SJCRH30 (cell line): ENCODE data around the gene SGMS1. TPM values are rescaled to one million over a fixed set of nuclear protein-coding genes. Genes with fewer than 3 reads are reported as not detected.
"Not testable (repeated sequence)": the region's sequence is repeated elsewhere in the genome, so short reads cannot be mapped to it uniquely, and the experiment has no call there.

ENCODE experiments used
- DNase-seq, 2 experiments: peaks; one replicate each; pipeline ENCODE4 v3.0.0-alpha.2; 2015 to 2020
- H3K27ac ChIP-seq: fragments of 250-450 bp; sonication (Bioruptor Pico); 2 replicates; pipeline ENCODE4 v1.5.1; 2020; ENCODE audit warnings: mild to moderate bottlenecking, moderate library complexity
- H3K27me3 ChIP-seq: fragments of 250-450 bp; sonication (Bioruptor Pico); 2 replicates; pipeline ENCODE4 v1.5.1; 2020; ENCODE audit warnings: mild to moderate bottlenecking, moderate library complexity
- H3K36me3 ChIP-seq: fragments of 250-450 bp; sonication (Bioruptor Pico); 2 replicates; pipeline ENCODE4 v1.5.1; 2020; ENCODE audit warnings: mild to moderate bottlenecking, moderate library complexity
- H3K4me1 ChIP-seq: fragments of 250-450 bp; sonication (Bioruptor Pico); 2 replicates; pipeline ENCODE4 v1.5.1; 2020; ENCODE audit warnings: mild to moderate bottlenecking, moderate library complexity
- H3K4me3 ChIP-seq: fragments of 250-450 bp; sonication (Bioruptor Pico); 2 replicates; pipeline ENCODE4 v1.5.1; 2020; ENCODE audit warnings: mild to moderate bottlenecking, moderate library complexity
- H3K9me3 ChIP-seq: fragments of 250-450 bp; sonication (Bioruptor Pico); replicated peaks from 2 replicates; pipeline ENCODE4 v1.5.1; 2020; ENCODE audit warnings: mild to moderate bottlenecking, moderate library complexity
- total RNA-seq: library from RNA; depleted of rRNA; stranded (reverse); fragments of >200 nt; shearing (Covaris generic); gene quantifications from 2 replicates; pipeline ENCODE4 v1.2.3, GENCODE V29; 2014

Gene SGMS1
- total RNA-seq, 1 experiment from 2014 or later: 13.4 TPM

DNA sequence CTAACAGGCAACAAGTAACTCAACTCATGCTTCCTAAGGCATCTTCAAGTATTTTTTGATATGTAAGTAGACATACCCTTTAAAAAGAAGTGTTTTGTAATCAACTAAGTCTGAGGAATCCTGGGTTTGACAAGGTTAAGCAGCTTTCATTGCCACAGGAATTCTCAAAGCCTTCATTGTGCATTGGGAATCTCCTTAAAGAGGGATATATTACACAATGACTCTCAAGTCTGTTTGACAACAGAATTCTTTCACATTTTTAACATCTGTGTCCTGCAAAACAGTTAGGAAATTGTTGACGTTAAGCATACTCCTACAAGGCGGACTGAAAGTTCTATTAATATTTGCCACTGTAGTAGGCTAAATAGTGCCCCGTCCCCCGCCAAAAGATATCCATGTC, 71.4 kb downstream of the SGMS1 start:
- Histone ChIP-seq H3K4me1 (no peaks in the 10 kb centered on the region), H3K4me3 (no peak overlapping the region), H3K27me3 (no peaks in the 10 kb centered on the region), H3K9me3 (no peaks in the 10 kb centered on the region), H3K36me3 (no peaks in the 10 kb centered on the region), H3K27ac (no peak overlapping the region)
- DNase-seq: no peak

- no peak overlapping the region for H3K27ac ChIP-seq
- H3K4me3 ChIP-seq: no peak overlapping the region
- H3K9me3 ChIP-seq: no peaks in the 10 kb centered on the region
- H3K36me3 ChIP-seq: no peaks in the 10 kb centered on the region
- no peaks in the 10 kb centered on the region for H3K27me3 ChIP-seq
- H3K4me1 ChIP-seq: no peaks in the 10 kb centered on the region
- no peak for DNase-seq
Observed at GRCh38 chr10:50551894-50552293, 71.9 kb downstream of the SGMS1 start.

- H3K4me3 ChIP-seq: no peak overlapping the region
- no peaks in the 10 kb centered on the region for H3K27me3 ChIP-seq
- DNase-seq: no peak
- no peak overlapping the region for H3K27ac ChIP-seq
- no peaks in the 10 kb centered on the region for H3K4me1 ChIP-seq
- H3K9me3 ChIP-seq: no peaks in the 10 kb centered on the region
- no peaks in the 10 kb centered on the region for H3K36me3 ChIP-seq
Observed at GRCh38 chr10:50550291-50550839, 73.4 kb downstream of the SGMS1 start.

GRCh38 chr10:50549186-50549585, 74.6 kb downstream of the SGMS1 start:
- H3K4me1 ChIP-seq, DNase-seq: not testable (repeated sequence)

GRCh38 chr10:50548481-50548880, 75.3 kb downstream of the SGMS1 start:
- not testable (repeated sequence) for H3K27ac ChIP-seq, H3K9me3 ChIP-seq, H3K36me3 ChIP-seq, H3K4me1 ChIP-seq, H3K27me3 ChIP-seq, DNase-seq, H3K4me3 ChIP-seq

More at GRCh38 chr10:50549186-50549585, 74.6 kb downstream of the SGMS1 start:
- H3K27me3 ChIP-seq, H3K27ac ChIP-seq, H3K36me3 ChIP-seq, H3K4me3 ChIP-seq, H3K9me3 ChIP-seq: not testable (repeated sequence)

DNA sequence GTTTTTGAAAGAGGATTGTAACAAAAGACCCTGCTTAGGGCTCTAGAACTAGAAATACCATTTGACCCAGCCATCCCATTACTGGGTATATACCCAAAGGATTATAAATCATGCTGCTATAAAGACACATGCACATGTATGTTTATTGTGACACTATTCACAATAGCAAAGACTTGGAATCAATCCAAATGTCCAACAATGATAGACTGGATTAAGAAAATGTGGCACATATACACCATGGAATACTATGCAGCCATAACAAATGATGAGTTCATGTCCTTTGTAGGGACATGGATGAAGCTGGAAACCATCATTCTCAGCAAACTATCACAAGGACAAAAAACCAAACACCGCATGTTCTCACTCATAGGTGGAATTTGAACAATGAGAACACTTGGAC, 77.5 kb downstream of the SGMS1 start:
- H3K9me3 ChIP-seq, H3K4me3 ChIP-seq, DNase-seq, H3K27me3 ChIP-seq, H3K4me1 ChIP-seq, H3K27ac ChIP-seq, H3K36me3 ChIP-seq: not testable (repeated sequence)

DNA sequence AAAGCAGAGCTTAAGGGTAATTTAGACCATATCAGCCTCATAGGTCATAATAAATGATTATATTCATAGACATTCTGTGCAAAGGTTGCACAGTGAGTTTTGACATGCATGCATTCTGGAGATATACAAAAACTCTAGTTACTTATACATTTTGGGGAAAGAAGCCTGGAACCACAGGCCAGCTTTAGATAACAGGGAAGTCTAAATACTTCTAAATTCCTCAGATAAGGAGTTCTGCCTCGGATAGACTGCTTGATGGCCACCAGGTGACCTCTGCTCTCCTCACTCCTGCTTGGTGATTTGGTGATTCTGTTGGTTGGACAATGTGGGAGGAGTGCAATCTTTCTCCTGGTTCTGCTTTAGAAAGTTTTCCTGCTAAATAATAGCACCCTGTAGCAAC, 77.9 kb downstream of the SGMS1 start:
- no peaks in the 10 kb centered on the region for H3K27me3 ChIP-seq
- no peak overlapping the region for H3K4me3 ChIP-seq
- no peak overlapping the region for H3K27ac ChIP-seq
- DNase-seq: no peak
- no peaks in the 10 kb centered on the region; the same call in 1 of the 2 replicates for H3K4me1 ChIP-seq
- H3K36me3 ChIP-seq: no peaks in the 10 kb centered on the region
- H3K9me3 ChIP-seq: no peaks in the 10 kb centered on the region

DNA sequence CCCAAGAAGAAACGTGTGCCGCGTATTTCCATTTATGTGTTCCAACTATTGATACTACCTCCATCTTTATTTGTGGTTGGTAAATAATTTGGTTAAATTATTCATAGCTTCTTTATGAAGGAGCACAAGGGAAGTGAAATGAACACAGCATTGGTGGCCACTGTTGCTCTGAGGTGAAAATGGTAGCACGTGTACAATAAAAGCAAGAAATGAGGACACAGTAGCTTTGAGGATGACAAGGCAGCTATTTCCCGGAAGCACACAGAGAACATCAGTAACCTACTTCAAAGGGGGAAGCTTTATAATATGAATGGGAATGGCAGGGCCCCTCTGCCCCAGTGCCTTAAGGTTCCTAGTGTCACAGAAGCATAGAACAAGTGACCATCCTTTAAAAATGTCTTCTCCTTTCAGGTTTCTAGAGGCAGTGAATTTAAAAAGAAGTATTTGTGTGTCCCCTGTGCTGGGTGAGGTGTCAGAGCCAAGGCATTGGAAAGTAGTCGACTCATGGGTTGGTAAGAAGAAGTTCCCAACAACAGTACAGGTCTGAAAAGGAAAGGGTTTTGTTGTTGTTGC, 78.8 kb downstream of the SGMS1 start:
- Histone ChIP-seq H3K27ac (no peak overlapping the region), H3K27me3 (no peaks in the 10 kb centered on the region), H3K9me3 (no peaks in the 10 kb centered on the region), H3K4me1 (peaks cover 5% of the 10 kb centered on the region; the same call in 1 of the 2 replicates), H3K4me3 (no peak overlapping the region), H3K36me3 (no peaks in the 10 kb centered on the region)
- DNase-seq: no peak

GRCh38 chr10:50544095-50544856, 79.5 kb downstream of the SGMS1 start:
- Histone ChIP-seq H3K4me3 (no peak overlapping the region), H3K27ac (no peak overlapping the region), H3K4me1 (peaks cover 6% of the 10 kb centered on the region; the same call in 1 of the 2 replicates), H3K9me3 (no peaks in the 10 kb centered on the region), H3K27me3 (no peaks in the 10 kb centered on the region), H3K36me3 (no peaks in the 10 kb centered on the region)
- no peak for DNase-seq

DNA sequence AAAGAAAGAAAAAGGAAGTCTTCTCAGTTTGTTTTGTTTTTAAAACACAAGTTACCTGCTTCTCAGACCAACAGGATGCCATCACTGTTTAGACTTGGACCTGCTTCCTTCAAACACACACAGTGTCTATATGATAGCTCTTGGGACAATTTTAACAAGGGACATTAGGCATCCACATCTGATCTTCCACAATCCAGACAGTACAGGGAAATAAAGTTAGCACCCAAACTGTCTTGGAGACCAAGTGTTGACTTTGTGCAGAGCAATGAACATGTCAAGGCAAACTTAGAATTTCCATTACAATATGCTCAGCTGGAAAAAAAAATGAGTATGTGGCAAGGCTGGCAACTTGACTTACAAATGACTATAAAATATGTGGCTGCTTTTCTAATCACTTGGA, 80.9 kb downstream of the SGMS1 start:
- H3K4me3 ChIP-seq: no peak overlapping the region
- H3K36me3 ChIP-seq: no peaks in the 10 kb centered on the region
- peaks cover 6% of the 10 kb centered on the region; the same call in 1 of the 2 replicates for H3K4me1 ChIP-seq
- no peak overlapping the region for H3K27ac ChIP-seq
- no peak for DNase-seq
- H3K9me3 ChIP-seq: no peaks in the 10 kb centered on the region
- H3K27me3 ChIP-seq: no peaks in the 10 kb centered on the region

DNA sequence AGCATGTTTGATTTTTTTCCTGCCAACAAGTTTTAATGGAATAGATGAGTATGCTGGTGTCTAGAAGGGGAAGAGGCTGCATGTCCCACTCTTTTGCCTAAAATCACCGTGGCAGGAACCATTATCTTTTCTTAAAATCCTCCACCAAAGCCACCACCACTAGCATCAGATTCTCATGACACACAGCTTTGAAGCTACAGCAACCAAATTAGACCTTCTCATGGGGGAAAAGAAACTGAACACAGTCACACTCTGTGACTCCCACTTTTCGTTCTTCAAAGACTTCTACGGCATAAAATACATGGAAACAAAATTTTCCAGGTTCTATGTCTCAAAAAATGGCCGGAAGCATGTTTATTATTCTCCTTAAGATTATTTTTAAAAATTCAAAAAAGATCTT, 81.8 kb downstream of the SGMS1 start:
- H3K9me3 ChIP-seq: no peaks in the 10 kb centered on the region
- H3K36me3 ChIP-seq: no peaks in the 10 kb centered on the region
- H3K4me1 ChIP-seq: peaks cover 6% of the 10 kb centered on the region; the same call in 1 of the 2 replicates
- H3K27ac ChIP-seq: no peak overlapping the region
- H3K27me3 ChIP-seq: no peaks in the 10 kb centered on the region
- no peak overlapping the region for H3K4me3 ChIP-seq
- no peak for DNase-seq

DNA sequence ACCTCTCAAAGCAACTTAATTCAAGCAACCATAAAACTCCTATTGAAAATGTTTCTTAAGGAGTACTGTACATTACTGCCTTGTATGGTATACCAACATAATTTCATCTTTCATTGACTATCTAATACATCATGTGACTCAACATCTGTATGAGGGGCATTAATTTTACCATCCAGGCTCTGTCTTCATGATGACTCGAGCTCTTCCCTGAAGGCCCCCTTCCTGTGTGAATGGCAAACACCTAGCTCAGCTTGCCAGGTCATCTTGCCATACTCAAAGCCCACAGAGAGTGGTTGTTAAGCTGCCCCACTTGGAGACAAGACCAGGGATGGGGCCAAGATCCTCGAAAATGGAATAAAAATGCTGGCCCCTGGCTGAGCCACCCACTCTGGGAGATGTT, 82.4 kb downstream of the SGMS1 start:
- Histone ChIP-seq H3K4me1 (peaks cover 6% of the 10 kb centered on the region; the same call in 1 of the 2 replicates), H3K9me3 (no peaks in the 10 kb centered on the region), H3K36me3 (no peaks in the 10 kb centered on the region), H3K27ac (no peak overlapping the region), H3K27me3 (no peaks in the 10 kb centered on the region), H3K4me3 (no peak overlapping the region)
- DNase-seq: no peak

DNA sequence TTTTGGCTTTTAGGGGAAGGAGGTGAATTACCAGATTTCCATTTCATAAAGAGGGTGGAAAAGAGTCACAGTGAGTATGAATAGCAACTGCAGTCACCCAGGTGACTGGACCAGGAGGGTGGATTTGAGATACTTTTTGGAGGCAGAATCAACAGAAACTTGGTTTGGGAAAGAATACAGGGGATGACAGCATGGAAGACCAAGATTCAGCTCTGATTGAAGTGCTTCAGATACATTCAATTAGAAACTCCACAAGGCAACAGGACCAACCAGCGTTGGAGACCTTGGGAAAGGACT, 83.0 kb downstream of the SGMS1 start:
- no peak overlapping the region for H3K27ac ChIP-seq
- H3K36me3 ChIP-seq: no peaks in the 10 kb centered on the region
- no peaks in the 10 kb centered on the region for H3K27me3 ChIP-seq
- peaks cover 6% of the 10 kb centered on the region; the same call in 1 of the 2 replicates for H3K4me1 ChIP-seq
- no peak for DNase-seq
- no peak overlapping the region for H3K4me3 ChIP-seq
- no peaks in the 10 kb centered on the region for H3K9me3 ChIP-seq

DNA sequence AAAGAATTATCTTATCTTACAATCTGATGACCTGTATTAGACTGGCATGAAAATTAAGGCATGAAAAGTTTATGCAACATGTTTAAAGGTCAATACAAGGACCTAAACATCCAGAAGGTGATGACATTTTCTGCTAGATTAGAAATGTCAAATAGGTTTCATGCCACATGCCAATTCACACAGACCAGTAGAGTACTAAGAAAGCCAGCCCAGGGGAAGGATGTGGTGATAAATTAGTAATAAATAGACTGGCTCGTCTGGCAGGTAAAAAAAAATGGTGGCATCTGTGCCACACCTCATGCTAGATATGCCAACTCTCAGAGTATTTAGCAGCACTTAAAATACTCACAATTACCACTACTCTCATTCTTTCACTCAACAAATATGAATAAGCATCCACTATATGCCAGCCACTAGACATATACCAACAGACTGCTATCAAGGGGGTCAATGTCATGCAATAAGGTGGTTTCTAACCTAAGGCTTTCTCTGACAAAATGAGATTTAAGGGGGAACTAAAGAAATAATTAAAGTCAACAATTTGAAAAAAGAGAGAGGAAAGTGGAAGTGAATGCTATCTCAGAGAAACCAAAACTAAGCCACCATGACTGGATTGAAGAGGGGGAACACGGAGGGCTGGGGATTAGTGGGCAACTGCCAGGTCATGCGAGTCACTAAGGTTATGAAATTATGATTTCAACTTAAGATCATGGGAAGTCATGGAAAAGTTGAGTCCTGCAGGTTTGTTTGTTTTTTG, 83.5 kb downstream of the SGMS1 start:
- H3K36me3 ChIP-seq: no peaks in the 10 kb centered on the region
- DNase-seq: peak; percentile 11 to 20
- H3K27me3 ChIP-seq: no peaks in the 10 kb centered on the region
- H3K4me1 ChIP-seq: peaks cover 6% of the 10 kb centered on the region; the same call in 1 of the 2 replicates
- no peaks in the 10 kb centered on the region for H3K9me3 ChIP-seq
- no peak overlapping the region for H3K27ac ChIP-seq
- H3K4me3 ChIP-seq: no peak overlapping the region
